Endothelial cell of umbilical vein (primary cell): Measurements from ENCODE around the gene MMP25. TPM values are rescaled to one million over a fixed set of nuclear protein-coding genes. Genes with fewer than 3 reads are reported as not detected.

Experiments used
- BruUV-seq: library from RNA; stranded (reverse); fragments of 400-500 nt; replicated peaks from 2 replicates; lab custom pipeline; 2021; lab: Mats Ljungman, UMichigan
- CTCF ChIA-PET: fragments of 300-600, 350-600 bp; sonication (Branson Sonifier 250); formaldehyde crosslinking; loops from one replicate; lab custom pipeline; 2021; ENCODE audit warnings: antibody characterized with exemption, inconsistent platforms; lab: Charles Lee
- POLR2A ChIA-PET: fragments of 300-600, 350-600 bp; sonication (Branson Sonifier 250); formaldehyde crosslinking; loops from one replicate; lab custom pipeline; 2021; ENCODE audit warnings: antibody characterized with exemption, inconsistent platforms; lab: Charles Lee
- DNase-seq: peaks from one replicate; pipeline ENCODE4 v3.0.0-alpha.2; 2011; ENCODE audit warnings: low read depth, low spot score
- FAIRE-seq: peaks from 2 replicates; lab custom pipeline; 2011; peaks lifted over from hg19 to GRCh38; lab: Jason Lieb, UNC
- H2AFZ ChIP-seq: 2 replicates; pipeline ENCODE4 v1.6.0; 2012; ENCODE audit warnings: low read depth, low read length, control low read depth, inconsistent platforms
- H3K27ac ChIP-seq: 2 replicates; pipeline ENCODE4 v1.5.1; 2011; ENCODE audit warnings: low read depth, mild to moderate bottlenecking, control low read depth, low read length, moderate library complexity; ENCODE audit not compliant: insufficient read depth
- H3K27me3 ChIP-seq, 2 experiments: 2 replicates each; pipeline versions ENCODE4 v1.6.0 to v1.6.1; 2011; ENCODE audit warnings: low read length in 2 of 2, mixed read lengths in 1 of 2; ENCODE audit not compliant: control insufficient read depth in 2 of 2, insufficient read depth in 2 of 2
- H3K36me3 ChIP-seq, 2 experiments: 2 replicates in 1 of 2; 3 replicates in 1 of 2; pipeline ENCODE4 v1.5.1; 2011; ENCODE audit warnings: low read length in 2 of 2, mild to moderate bottlenecking in 1 of 2, moderate library complexity in 1 of 2; ENCODE audit not compliant: control insufficient read depth in 2 of 2, insufficient read depth in 2 of 2; ENCODE audit errors: extremely low read depth in 1 of 2
- H3K4me1 ChIP-seq: 3 replicates; pipeline ENCODE4 v1.5.1; 2011; ENCODE audit warnings: mild to moderate bottlenecking, low read length; ENCODE audit not compliant: control insufficient read depth, insufficient read depth; ENCODE audit errors: extremely low read depth
- H3K4me2 ChIP-seq: 2 replicates; pipeline ENCODE4 v1.6.1; 2011; ENCODE audit warnings: low read length, control low read depth, mixed read lengths; ENCODE audit not compliant: insufficient read depth
- H3K4me3 ChIP-seq, 3 experiments: fragments of 200-600 bp in 1 of 3; sonication (generic), shearing (Covaris generic) in 1 of 3; replicated peaks in 1 of 3; 2 replicates each; pipeline ENCODE4 v1.5.1; 2011 to 2016; ENCODE audit warnings: control low read depth in 3 of 3, low read length in 3 of 3, mild to moderate bottlenecking in 2 of 3, inconsistent platforms in 1 of 3, low read depth in 1 of 3, moderate library complexity in 1 of 3; ENCODE audit not compliant: insufficient read depth in 1 of 3
- H3K79me2 ChIP-seq: 2 replicates; pipeline ENCODE4 v1.6.0; 2012; ENCODE audit warnings: low read length, inconsistent platforms; ENCODE audit not compliant: control insufficient read depth, insufficient read depth
- H3K9ac ChIP-seq: replicated peaks from 2 replicates; pipeline ENCODE3; 2011; ENCODE audit warnings: low read length, control low read depth; ENCODE audit not compliant: insufficient read depth; ENCODE audit errors: extremely low read depth
- H3K9me1 ChIP-seq: replicated peaks from 3 replicates; pipeline ENCODE4 v1.6.0; 2011; ENCODE audit warnings: mild to moderate bottlenecking, low read length; ENCODE audit not compliant: control insufficient read depth, insufficient read depth; ENCODE audit errors: extremely low read depth
- H3K9me3 ChIP-seq: replicated peaks from 2 replicates; pipeline ENCODE4 v1.5.1; 2012; ENCODE audit warnings: low read length, inconsistent platforms; ENCODE audit not compliant: control insufficient read depth, insufficient read depth
- H4K20me1 ChIP-seq: replicated peaks from 2 replicates; pipeline ENCODE3; 2011; ENCODE audit warnings: mild to moderate bottlenecking, low read length; ENCODE audit not compliant: control insufficient read depth, insufficient read depth; ENCODE audit errors: extremely low read depth
- EZH2 ChIP-seq: IDR thresholded peaks from 2 replicates; pipeline ENCODE4 v1.6.1; 2012; ENCODE audit warnings: borderline replicate concordance, low read depth, mild to moderate bottlenecking, moderate library complexity, low read length, inconsistent platforms; ENCODE audit not compliant: severe bottlenecking
- FOS ChIP-seq: IDR thresholded peaks from 2 replicates; pipeline ENCODE4 v1.6.1; 2011; ENCODE audit warnings: mild to moderate bottlenecking, low read length, moderate library complexity, borderline replicate concordance; ENCODE audit not compliant: insufficient read depth
- GATA2 ChIP-seq: IDR thresholded peaks from 2 replicates; pipeline ENCODE4 v1.7.0; 2011; ENCODE audit warnings: low read depth, mild to moderate bottlenecking, moderate library complexity, mixed read lengths, low read length; ENCODE audit not compliant: insufficient read length, insufficient read depth
- JUN ChIP-seq: IDR thresholded peaks from 2 replicates; pipeline ENCODE4 v1.6.1; 2011; ENCODE audit warnings: borderline replicate concordance, low read depth; ENCODE audit not compliant: insufficient read length, insufficient read depth
- MYC ChIP-seq: IDR thresholded peaks from one replicate; pipeline ENCODE4 v1.6.1; 2011; ENCODE audit warnings: mild to moderate bottlenecking, low read depth, low read length
- POLR2A ChIP-seq: IDR thresholded peaks from 2 replicates; pipeline ENCODE4 v1.6.1; 2012; ENCODE audit warnings: low read depth, mild to moderate bottlenecking, control low read depth, low read length
- POLR2AphosphoS5 ChIP-seq: IDR thresholded peaks from 2 replicates; pipeline ENCODE4 v1.6.1; 2012; ENCODE audit warnings: low read depth, mild to moderate bottlenecking, control low read depth, low read length, moderate library complexity; ENCODE audit not compliant: insufficient read depth
- dilution Hi-C: fragments of 300-500 bp; cut with MboI; formaldehyde crosslinking; loops from one replicate; pipeline ENCODE4 v1.15.0; 2019; ENCODE audit warnings: low sequenced_read_pairs; ENCODE audit not compliant: extremely low pct_ligation_motif_present
- intact Hi-C: fragments of 100-400 bp; cut with micrococcal nuclease; formaldehyde crosslinking; loops from one replicate; pipeline ENCODE4 v1.10.0; 2022
- polyA plus RNA-seq, 4 experiments: library from polyadenylated mRNA; depleted of rRNA in 3 of 4; stranded (reverse) in 3 of 4; unstranded in 1 of 4; fragments of >200 nt; gene quantifications; 2 replicates each; pipeline versions ENCODE4 v1.2.1 to v1.2.3, GENCODE V29; 2011 to 2012; ENCODE audit warnings: missing spikeins in 1 of 4
- total RNA-seq: library from RNA; stranded (reverse); gene quantifications from 2 replicates; pipeline ENCODE4 v1.2.3, GENCODE V29; 2021
- TF ChIP-seq, protein P1 (sequence below), 2 donors: IDR thresholded peaks; 1 replicate in 1 of 2; 2 replicates in 1 of 2; pipeline ENCODE4 v1.5.1; 2011; ENCODE audit warnings: low read length in 2 of 2, mild to moderate bottlenecking in 2 of 2, moderate library complexity in 2 of 2, control low read depth in 1 of 2, inconsistent platforms in 1 of 2, low read depth in 1 of 2; ENCODE audit not compliant: insufficient read depth in 1 of 2; ENCODE audit errors: extremely low read depth in 1 of 2
- TF ChIP-seq, protein P2 (sequence below): IDR thresholded peaks from 2 replicates; pipeline ENCODE4 v1.6.1; 2011; ENCODE audit not compliant: insufficient read depth, insufficient read length

Gene MMP25
- total and polyA plus RNA-seq, 2 donors (not counting 3 experiments of a cell fraction or from before 2014, with no cell fraction given) = 0.08 to 0.35 TPM

DNA sequence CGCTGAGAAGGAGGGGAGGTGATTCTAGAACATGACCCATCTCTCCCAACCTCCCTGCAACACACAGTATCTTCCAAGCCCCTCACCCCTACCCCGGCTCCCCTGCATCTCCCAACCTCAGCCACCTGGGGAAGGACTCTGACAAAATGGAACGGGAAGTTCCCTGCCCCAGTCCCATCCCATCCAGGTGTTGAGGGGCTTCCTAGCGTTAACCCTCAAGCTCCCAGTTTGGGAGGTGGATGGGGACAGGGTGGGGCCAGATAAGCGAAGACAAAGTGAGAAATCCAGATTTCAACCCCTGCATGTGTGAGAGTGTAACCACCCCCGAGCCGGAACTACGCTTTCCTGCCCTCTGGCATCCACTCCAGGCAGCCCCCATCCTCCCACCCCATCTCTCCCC lies 50.9 kb downstream of the MMP25 start:
- Histone ChIP-seq H3K27ac (no peak overlapping the region), H3K36me3 (no peaks in the 10 kb centered on the region), H3K4me3 (no peak overlapping the region), H4K20me1 (no peaks in the 10 kb centered on the region), H3K9ac (no peak overlapping the region), H3K9me3 (no peaks in the 10 kb centered on the region), H3K9me1 (no peaks in the 10 kb centered on the region), H3K27me3 (peaks cover 0 to 2% of the 10 kb centered on the region in 2 experiments), H3K4me1 (peaks cover 19% of the 10 kb centered on the region), H3K79me2 (no peaks in the 10 kb centered on the region), H2AFZ (no peak overlapping the region), H3K4me2 (no peak overlapping the region)
- ChIA-PET POLR2A (no interaction called here), CTCF (interaction anchor here (0.8 to 4.8 kb wide), 7 partner anchors 9 to 71 kb away, joined by 3 to 49 read pairs (median 5); no protein-coding TSS in a partner anchor)
- DNase-seq (no peak), FAIRE-seq (no peak)
- TF ChIP-seq EZH2 = no peak
- no peak for TF ChIP-seq MYC
- no peak for TF ChIP-seq POLR2A
- no peak for TF ChIP-seq FOS
- TF ChIP-seq, protein P1, sequence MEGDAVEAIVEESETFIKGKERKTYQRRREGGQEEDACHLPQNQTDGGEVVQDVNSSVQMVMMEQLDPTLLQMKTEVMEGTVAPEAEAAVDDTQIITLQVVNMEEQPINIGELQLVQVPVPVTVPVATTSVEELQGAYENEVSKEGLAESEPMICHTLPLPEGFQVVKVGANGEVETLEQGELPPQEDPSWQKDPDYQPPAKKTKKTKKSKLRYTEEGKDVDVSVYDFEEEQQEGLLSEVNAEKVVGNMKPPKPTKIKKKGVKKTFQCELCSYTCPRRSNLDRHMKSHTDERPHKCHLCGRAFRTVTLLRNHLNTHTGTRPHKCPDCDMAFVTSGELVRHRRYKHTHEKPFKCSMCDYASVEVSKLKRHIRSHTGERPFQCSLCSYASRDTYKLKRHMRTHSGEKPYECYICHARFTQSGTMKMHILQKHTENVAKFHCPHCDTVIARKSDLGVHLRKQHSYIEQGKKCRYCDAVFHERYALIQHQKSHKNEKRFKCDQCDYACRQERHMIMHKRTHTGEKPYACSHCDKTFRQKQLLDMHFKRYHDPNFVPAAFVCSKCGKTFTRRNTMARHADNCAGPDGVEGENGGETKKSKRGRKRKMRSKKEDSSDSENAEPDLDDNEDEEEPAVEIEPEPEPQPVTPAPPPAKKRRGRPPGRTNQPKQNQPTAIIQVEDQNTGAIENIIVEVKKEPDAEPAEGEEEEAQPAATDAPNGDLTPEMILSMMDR (IDR thresholded peaks at IDR 0.05; ENCODE audit: extremely low read depth in 1 of 2, insufficient read depth in 1 of 2, low read depth in 1 of 2, low read length in 2 of 2) = no peak
- no peak for TF ChIP-seq JUN
- no peak for TF ChIP-seq POLR2AphosphoS5
- TF ChIP-seq GATA2 = no peak
- TF ChIP-seq, protein P2, sequence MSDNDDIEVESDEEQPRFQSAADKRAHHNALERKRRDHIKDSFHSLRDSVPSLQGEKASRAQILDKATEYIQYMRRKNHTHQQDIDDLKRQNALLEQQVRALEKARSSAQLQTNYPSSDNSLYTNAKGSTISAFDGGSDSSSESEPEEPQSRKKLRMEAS = no peak
- dilution Hi-C loops = no loop called here
- intact Hi-C loops = no loop called here
- no TSS peak for BruUV-seq
